Ectodermal cell (in vitro differentiated cells): ENCODE results near the gene ALKBH2.

Experiments used
- H3K27ac ChIP-seq: 2 replicates; pipeline ENCODE4 v1.7.0; 2013; ENCODE audit warnings: mild to moderate bottlenecking, low read depth, low read length; ENCODE audit not compliant: insufficient read depth, poor library complexity, severe bottlenecking
- H3K27me3 ChIP-seq: 2 replicates; pipeline ENCODE4 v1.7.0; 2013; ENCODE audit warnings: mild to moderate bottlenecking, low read length; ENCODE audit not compliant: insufficient read depth, control insufficient read depth, poor library complexity, severe bottlenecking
- H3K36me3 ChIP-seq: one replicate; pipeline ENCODE4 v1.7.0; 2013; ENCODE audit warnings: low read length; ENCODE audit not compliant: control insufficient read depth, insufficient read depth
- H3K4me1 ChIP-seq: one replicate; pipeline ENCODE4 v1.7.0; 2013; ENCODE audit warnings: low read length; ENCODE audit not compliant: control insufficient read depth, insufficient read depth
- H3K4me3 ChIP-seq: 2 replicates; pipeline ENCODE4 v1.7.0; 2013; ENCODE audit warnings: low read depth, low read length, control low read depth; ENCODE audit not compliant: insufficient read depth
- H3K9me3 ChIP-seq: 2 replicates; pipeline ENCODE4 v1.7.0; 2013; ENCODE audit warnings: mild to moderate bottlenecking, low read length, moderate library complexity; ENCODE audit not compliant: control insufficient read depth
- WGBS, 2 experiments: methylation state at CpG; one replicate each; pipeline ENCODE4 v1.1.7; 2013; ENCODE audit warnings: missing lambda C conversion rate in 2 of 2; 5-methylcytosine and 5-hydroxymethylcytosine counted together

Gene ALKBH2

GRCh38 chr12:109097435-109098182, 4.3 kb upstream of the ALKBH2 start, which contains the start of gene UNG:
Gene UNG, plus strand, starts transcription at chr12:109097597. Its CDS starts 83 bp downstream, at chr12:109097680.
- Histone ChIP-seq H3K4me1 (peaks cover 3% of the 10 kb centered on the region), H3K4me3 (peak within 1 kb of the TSS; percentile 91), H3K36me3 (peaks cover 22% of the 10 kb centered on the region), H3K27me3 (no peaks in the 10 kb centered on the region), H3K9me3 (no peaks in the 10 kb centered on the region), H3K27ac (peak within 1 kb of the TSS; percentile 90)
- 0 to 1% methylated on average over 71 of the region's 71 CpGs for WGBS, 2 experiments

- Histone ChIP-seq H3K36me3 (peaks cover 20% of the 10 kb centered on the region), H3K27me3 (no peaks in the 10 kb centered on the region), H3K4me3 (peak overlapping the region; percentile 91), H3K9me3 (no peaks in the 10 kb centered on the region), H3K27ac (no peak overlapping the region), H3K4me1 (peaks cover 6% of the 10 kb centered on the region)
- 46 to 48% methylated on average over 11 of the region's 11 CpGs for WGBS, 2 experiments
Measured at GRCh38 chr12:109097140-109097434, 3.8 kb upstream of the ALKBH2 start.

DNA sequence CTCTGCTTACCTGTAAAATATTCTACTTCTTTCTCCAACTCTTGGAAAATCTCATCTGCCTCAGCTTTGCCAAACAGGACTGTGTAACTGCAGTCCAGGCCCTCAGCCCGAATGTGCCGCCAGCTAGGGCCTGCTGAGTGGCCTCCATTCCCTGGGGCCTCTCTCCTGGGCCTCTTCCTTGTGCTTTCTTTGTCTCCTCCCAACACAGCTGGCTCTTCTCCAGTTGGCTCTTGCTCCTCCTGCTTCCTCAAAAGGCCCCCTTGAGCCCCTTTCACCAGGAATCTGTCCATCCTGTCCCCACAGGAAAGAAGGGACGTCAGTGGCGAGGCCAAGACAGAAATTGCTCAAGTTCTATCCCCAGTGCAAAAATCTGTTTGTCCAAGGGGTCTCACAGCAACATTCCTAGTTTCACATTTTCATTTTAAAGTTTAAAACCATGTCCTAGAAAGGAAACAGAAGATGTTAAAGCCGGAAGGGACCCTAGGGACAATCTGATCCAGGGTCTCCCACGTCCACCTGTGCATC, 713 bp downstream of the ALKBH2 start:
- Histone ChIP-seq H3K4me1 (peaks cover 6% of the 10 kb centered on the region), H3K4me3 (peak overlapping the region; percentile 40), H3K9me3 (no peaks in the 10 kb centered on the region), H3K36me3 (no peaks in the 10 kb centered on the region), H3K27ac (no peak overlapping the region), H3K27me3 (no peaks in the 10 kb centered on the region)
- WGBS, 2 experiments, result 93 to 96% methylated on average over 6 of the region's 6 CpGs

DNA sequence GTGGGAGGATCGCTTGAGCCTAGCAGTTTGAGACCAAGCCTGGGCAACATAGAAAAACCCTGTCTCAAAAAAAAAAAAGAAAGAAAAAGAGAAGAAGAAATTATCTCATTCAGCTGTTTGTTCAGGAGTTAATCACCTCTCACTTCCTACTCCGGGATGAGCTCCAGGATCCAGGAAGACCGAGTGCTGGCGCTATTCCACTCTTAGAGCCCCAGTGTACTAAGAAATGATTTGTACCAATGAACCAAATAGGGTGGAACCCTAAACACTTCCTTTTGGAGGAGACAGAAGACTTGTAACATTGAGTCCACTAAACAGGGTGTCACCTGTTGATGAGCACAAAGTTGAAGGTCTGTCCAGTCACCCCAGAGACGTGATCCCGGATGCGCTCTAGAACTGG, 3.6 kb downstream of the ALKBH2 start:
- Histone ChIP-seq H3K9me3 (no peaks in the 10 kb centered on the region), H3K4me1 (peaks cover 6% of the 10 kb centered on the region), H3K27ac (no peak overlapping the region), H3K4me3 (no peak overlapping the region), H3K27me3 (no peaks in the 10 kb centered on the region), H3K36me3 (peaks cover 7% of the 10 kb centered on the region)
- WGBS, 2 experiments, result 95 to 96% methylated on average over 7 of the region's 7 CpGs

GRCh38 chr12:109088818-109089217, 4.5 kb downstream of the ALKBH2 start:
- Histone ChIP-seq H3K4me3 (no peak overlapping the region), H3K36me3 (peaks cover 7% of the 10 kb centered on the region), H3K27ac (no peak overlapping the region), H3K27me3 (no peaks in the 10 kb centered on the region), H3K9me3 (no peaks in the 10 kb centered on the region), H3K4me1 (peaks cover 6% of the 10 kb centered on the region)
- 87 to 90% methylated on average over 6 of the region's 6 CpGs for WGBS, 2 experiments

- H3K27ac ChIP-seq, result no peak overlapping the region
- no peaks in the 10 kb centered on the region for H3K9me3 ChIP-seq
- H3K4me1 ChIP-seq, result no peaks in the 10 kb centered on the region
- H3K4me3 ChIP-seq, result no peak overlapping the region
- H3K36me3 ChIP-seq, result peaks cover 7% of the 10 kb centered on the region
- WGBS, 2 experiments, result 92 to 97% methylated on average over 5 of the region's 5 CpGs
- H3K27me3 ChIP-seq, result no peaks in the 10 kb centered on the region
Measured at GRCh38 chr12:109087250-109087649, 6.0 kb downstream of the ALKBH2 start.

DNA sequence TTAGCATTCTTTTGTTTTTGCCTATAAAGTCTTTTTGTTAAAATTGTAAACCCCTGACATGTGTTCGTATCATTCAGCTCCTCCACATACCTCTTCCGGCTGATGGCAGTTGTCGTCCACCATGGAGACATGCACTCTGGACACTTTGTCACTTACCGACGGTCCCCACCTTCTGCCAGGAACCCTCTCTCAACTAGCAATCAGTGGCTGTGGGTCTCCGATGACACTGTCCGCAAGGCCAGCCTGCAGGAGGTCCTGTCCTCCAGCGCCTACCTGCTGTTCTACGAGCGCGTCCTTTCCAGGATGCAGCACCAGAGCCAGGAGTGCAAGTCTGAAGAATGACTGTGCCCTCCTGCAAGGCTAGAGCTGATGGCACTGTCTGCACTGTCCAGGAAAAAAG, 7.7 kb downstream of the ALKBH2 start:
- no peak overlapping the region for H3K27ac ChIP-seq
- H3K4me3 ChIP-seq, result no peak overlapping the region
- no peaks in the 10 kb centered on the region for H3K27me3 ChIP-seq
- no peaks in the 10 kb centered on the region for H3K9me3 ChIP-seq
- WGBS, 2 experiments, result 94 to 95% methylated on average over 11 of the region's 11 CpGs
- no peaks in the 10 kb centered on the region for H3K4me1 ChIP-seq
- peaks cover 7% of the 10 kb centered on the region for H3K36me3 ChIP-seq

DNA sequence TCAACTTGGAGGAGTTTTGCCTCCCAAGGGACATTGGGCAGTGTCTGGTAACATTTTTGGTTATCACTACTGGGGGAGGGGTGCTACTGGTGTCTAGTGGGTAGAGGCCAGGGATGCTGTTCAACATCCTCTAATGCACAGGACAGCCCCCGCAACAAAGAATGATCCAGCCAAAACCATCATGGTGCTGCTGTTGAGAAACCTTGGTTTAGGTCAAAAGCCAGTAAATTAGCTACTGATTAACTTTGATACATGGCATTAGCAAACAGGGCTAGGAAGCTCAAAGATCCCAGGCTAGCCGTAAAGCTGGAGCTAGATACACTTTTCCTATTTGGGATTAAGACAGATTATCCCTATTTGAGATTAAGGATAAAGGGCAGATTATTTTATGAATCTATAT, 8.8 kb downstream of the ALKBH2 start:
- Histone ChIP-seq H3K27me3 (no peaks in the 10 kb centered on the region), H3K9me3 (no peaks in the 10 kb centered on the region), H3K4me3 (no peak overlapping the region), H3K27ac (no peak overlapping the region), H3K36me3 (peaks cover 7% of the 10 kb centered on the region), H3K4me1 (no peaks in the 10 kb centered on the region)
- 94 to 100% methylated on average over 2 of the region's 2 CpGs for WGBS, 2 experiments

- Histone ChIP-seq H3K36me3 (peaks cover 7% of the 10 kb centered on the region), H3K27me3 (no peaks in the 10 kb centered on the region), H3K4me3 (no peak overlapping the region), H3K4me1 (no peaks in the 10 kb centered on the region), H3K9me3 (no peaks in the 10 kb centered on the region), H3K27ac (no peak overlapping the region)
- WGBS, 2 experiments, result 93 to 95% methylated on average over 14 of the region's 14 CpGs
Measured at GRCh38 chr12:109082751-109083150, 10.5 kb downstream of the ALKBH2 start.

- Histone ChIP-seq H3K27me3 (no peaks in the 10 kb centered on the region), H3K36me3 (peaks cover 5% of the 10 kb centered on the region)
Measured at GRCh38 chr12:109074866-109075265, 18.4 kb downstream of the ALKBH2 start.

More at GRCh38 chr12:109074866-109075265, 18.4 kb downstream of the ALKBH2 start:
- Histone ChIP-seq H3K4me3 (no peak overlapping the region), H3K9me3 (no peaks in the 10 kb centered on the region), H3K27ac (no peak overlapping the region), H3K4me1 (peaks cover 18% of the 10 kb centered on the region)
